Measurements from ENCODE around the gene TOR2A. TPM values are rescaled to one million over a fixed set of nuclear protein-coding genes. Genes with fewer than 3 reads are reported as not detected.

TOR2A gene
- total and polyA plus RNA-seq, 9 of the 15 experiments (the other 6 are each of a cell fraction or from before 2014, with no cell fraction given), result 0.80 to 25.9 (median 11.1) TPM

GRCh38 chr9:127715470-127716337 lies 19.4 kb downstream of the TOR2A start, which contains the start of the genes PTRH1 and TTC16 (continued):
- peak; percentile 98 for TF ChIP-seq NKRF (IDR thresholded peaks at IDR 0.05; ENCODE audit: borderline replicate concordance)
- no peak for TF ChIP-seq U2AF1 (optimal IDR thresholded peaks at IDR 0.05; ENCODE audit: low read depth, low read length)
- TF ChIP-seq ATF3 (IDR thresholded peaks at IDR 0.05), result peak; percentile 99
- peak; percentile 81; the same call in 1 of the 2 replicates for TF ChIP-seq ATF3 (CRISPR knock-in tag; conservative IDR thresholded peaks at IDR 0.05)
- TF ChIP-seq NR2C1 (IDR thresholded peaks at IDR 0.05), result no peak
- peak; percentile 49 for TF ChIP-seq NR2C1 (tag; IDR thresholded peaks at IDR 0.05)
- TF ChIP-seq UBTF (IDR thresholded peaks at IDR 0.05; ENCODE audit: borderline replicate concordance in 1 of 2, low read depth in 2 of 2, low read length in 2 of 2), result 0 out of 4 replicates have a peak, but pooled peaks have one; percentile 43 to 50
- TF ChIP-seq HDAC2 (IDR thresholded peaks at IDR 0.05), result peak; percentile 87; the same call in 1 of the 2 replicates
- 0 out of 4 replicates have a peak, but pooled peaks of 1 of the 2 experiments have one; percentile 4 for TF ChIP-seq RCOR1 (IDR thresholded peaks at IDR 0.05; ENCODE audit: borderline replicate concordance in 1 of 2, low read depth in 2 of 2, low read length in 2 of 2)
- TF ChIP-seq ARID4B (CRISPR knock-in tag; IDR thresholded peaks at IDR 0.05), result peak; percentile 90
- TF ChIP-seq CTBP1 (IDR thresholded peaks at IDR 0.05; ENCODE audit: borderline replicate concordance), result peak; percentile 38; the same call in 1 of the 2 replicates
- TF ChIP-seq STAT6 (CRISPR knock-in tag; IDR thresholded peaks at IDR 0.05), result 0 out of 2 replicates have a peak, but pooled peaks have one; percentile 33
- TF ChIP-seq EGR1 (conservative IDR thresholded peaks at IDR 0.05), result peak; percentile 68
